22Rv1 (cell line): ENCODE results near the gene RCBTB2.

ENCODE experiments used
- CTCF ChIP-seq: fragments of 450-650 bp; IDR thresholded peaks from 2 replicates; pipeline ENCODE4 v1.5.1; 2017; ENCODE audit warnings: mild to moderate bottlenecking
- ZFX ChIP-seq: fragments of 450-650 bp; IDR thresholded peaks from 2 replicates; pipeline ENCODE4 v1.6.1; 2017; ENCODE audit warnings: antibody characterized with exemption, borderline replicate concordance

GRCh38 chr13:48502601-48503319 is 30.1 kb downstream of the RCBTB2 start:
- TF ChIP-seq CTCF (no peak), ZFX (no peak)
